H1 (cell line): ENCODE results near the gene PTPRE. TPM values are rescaled to one million over a fixed set of nuclear protein-coding genes. Genes with fewer than 3 reads are reported as not detected.

Experiments
- ATF3 ChIP-seq: IDR thresholded peaks from 2 replicates; pipeline ENCODE4 v1.6.1; 2011; ENCODE audit warnings: low read depth, mild to moderate bottlenecking, low read length; ENCODE audit not compliant: insufficient read depth
- BACH1 ChIP-seq: IDR thresholded peaks from 2 replicates; pipeline ENCODE4 v1.6.1; 2012; ENCODE audit warnings: low read length, improper control_type of control experiment
- BCL11A ChIP-seq, 2 experiments: IDR thresholded peaks; one replicate each; pipeline ENCODE4 v1.6.1; 2011; ENCODE audit warnings: low read depth in 2 of 2, low read length in 2 of 2, mild to moderate bottlenecking in 2 of 2
- CHD1 ChIP-seq: IDR thresholded peaks from 2 replicates; pipeline ENCODE4 v1.6.1; 2012; ENCODE audit warnings: low read depth, low read length, improper control_type of control experiment
- CTCF ChIP-seq, 3 experiments: IDR thresholded peaks; 1 replicate in 2 of 3; 2 replicates in 1 of 3; pipeline versions ENCODE4 v1.5.1 to v1.6.1; 2011; ENCODE audit warnings: low read length in 3 of 3, mild to moderate bottlenecking in 3 of 3, inconsistent platforms in 2 of 3, low read depth in 1 of 3, moderate library complexity in 1 of 3; ENCODE audit not compliant: insufficient read depth in 1 of 3; ENCODE audit errors: control extremely low read depth in 1 of 3
- MAFK ChIP-seq: IDR thresholded peaks from 2 replicates; pipeline ENCODE4 v1.6.1; 2012; ENCODE audit warnings: low read depth, mild to moderate bottlenecking, improper control_type of control experiment, low read length
- SP4 ChIP-seq: IDR thresholded peaks from 2 replicates; pipeline ENCODE4 v1.6.1; 2012; ENCODE audit warnings: low read length, inconsistent platforms
- SRF ChIP-seq: IDR thresholded peaks from 2 replicates; pipeline ENCODE4 v1.6.1; 2011; ENCODE audit warnings: mild to moderate bottlenecking, low read depth, low read length, moderate library complexity
- polyA plus RNA-seq, 7 experiments: library from polyadenylated mRNA; depleted of rRNA in 3 of 7; stranded (reverse) in 5 of 7; unstranded in 2 of 7; fragments of >200 nt in 5 of 7; fragments of 200-250 nt in 2 of 7; gene quantifications; 1 replicate in 5 of 7; 2 replicates in 1 of 7; 4 replicates in 1 of 7; pipeline versions ENCODE4 v1.2.1 to v1.2.3, GENCODE V29; 2011 to 2013; ENCODE audit warnings: missing spikeins in 2 of 7, mixed read lengths in 2 of 7
- total RNA-seq: library from RNA; stranded (reverse); fragmentation: NEBNext Ultra II Directional; extraction: Animal tissue kit (Norgen Biotek cat#: 25700); gene quantifications from 2 replicates; pipeline ENCODE4 v1.2.1, GENCODE V29; 2021

Gene PTPRE
- total and polyA plus RNA-seq, 2 of the 8 experiments (the other 6 are each of a cell fraction or from before 2014, with no cell fraction given), result 0.33 to 0.54 TPM

DNA sequence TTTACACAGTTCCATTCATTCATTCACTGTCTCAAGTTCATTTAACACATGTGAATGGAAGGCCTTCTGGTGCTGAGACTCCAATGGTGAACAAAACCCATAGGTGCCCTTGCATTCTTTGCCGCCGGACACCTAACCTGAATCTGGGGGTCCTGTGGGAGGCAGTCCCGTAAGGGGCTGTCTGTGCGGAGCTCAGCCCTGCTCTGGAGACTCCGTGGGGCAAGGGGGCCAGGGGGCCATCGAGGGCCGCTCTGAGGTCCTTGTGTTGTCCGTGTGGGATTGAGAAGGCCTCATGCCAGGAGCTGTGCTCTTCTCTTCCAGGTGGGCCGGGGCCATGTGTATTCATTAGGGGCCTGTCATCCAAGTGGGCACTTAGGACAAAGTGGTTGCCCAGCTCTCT is 15.3 kb downstream of the PTPRE start (continued):
- TF ChIP-seq ATF3 (no peak), BACH1 (no peak), MAFK (no peak), CHD1 (no peak), BCL11A (IDR thresholded peaks at IDR 0.05; ENCODE audit: low read depth in 2 of 2, low read length in 2 of 2) (no peak), SP4 (no peak), CTCF (IDR thresholded peaks at IDR 0.05; ENCODE audit: control extremely low read depth in 1 of 3, insufficient read depth in 1 of 3, low read depth in 1 of 3, low read length in 3 of 3) (no peak), SRF (no peak)
- TF ChIP-seq, all 59 proteins: peak for 0
